DMS 273 (cell line): ENCODE data around the gene NCAM1.

Source experiments
- DNase-seq: peaks from one replicate; lab custom pipeline; 2025; ENCODE audit not compliant: unreplicated experiment; lab: John Stamatoyannopoulos, UW

NCAM1 gene

GRCh38 chr11:113197446-113197845 is 236.2 kb downstream of the NCAM1 start:
- no peak for DNase-seq

DNA sequence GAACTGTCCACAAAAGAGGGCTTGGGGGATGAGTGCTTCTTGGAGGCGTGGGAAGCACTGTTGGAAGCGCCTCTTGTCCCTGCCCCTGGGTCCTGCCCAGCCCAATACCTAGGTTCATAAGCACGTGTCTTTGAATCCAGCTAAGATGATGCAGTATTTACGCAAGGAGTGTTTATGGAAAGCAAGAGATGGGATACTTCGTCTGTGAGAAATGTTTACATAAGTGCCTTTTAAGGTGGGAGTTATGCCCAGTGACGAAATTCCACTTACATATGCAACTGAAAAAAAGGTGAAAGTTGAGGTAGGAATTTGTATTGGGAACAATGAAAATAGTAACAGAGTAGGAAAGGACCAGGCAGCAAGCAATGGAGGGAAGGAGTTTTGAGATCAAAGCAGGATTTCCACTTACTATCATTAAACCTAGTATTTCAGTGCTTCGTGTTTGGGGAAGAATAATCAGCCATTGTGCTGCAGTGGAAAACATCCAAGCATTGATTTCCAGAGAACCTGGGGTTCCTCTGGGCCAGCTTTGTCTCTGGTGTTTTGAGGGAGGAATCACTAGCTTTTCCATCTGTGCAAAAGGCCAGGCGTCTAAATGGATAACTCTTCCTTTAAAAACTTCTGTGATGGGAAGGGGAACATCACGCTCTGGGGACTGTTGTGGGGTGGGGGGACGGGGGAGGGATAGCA is 237.9 kb downstream of the NCAM1 start:
- no peak for DNase-seq

DNA sequence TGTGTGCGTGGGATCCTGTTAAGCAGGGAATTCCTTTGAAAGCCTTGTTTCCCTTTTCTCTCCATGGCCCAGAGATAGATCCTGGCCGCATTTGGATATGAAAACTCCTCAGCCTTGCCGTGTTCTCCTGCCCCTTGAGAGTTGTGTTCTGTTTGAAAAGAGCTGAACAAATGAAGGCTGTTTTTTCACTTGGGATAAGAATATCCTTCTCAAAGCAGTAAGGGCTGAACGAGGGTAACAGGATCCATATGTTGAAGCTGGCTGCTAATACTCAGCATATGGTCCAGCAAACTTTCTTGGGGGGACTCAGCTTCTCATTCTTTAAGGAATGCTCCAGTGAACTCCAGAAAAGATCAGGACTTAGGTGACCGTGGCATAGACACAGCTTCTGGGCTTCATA is 238.6 kb downstream of the NCAM1 start:
- DNase-seq = peak; percentile 2

GRCh38 chr11:113201054-113201818 is 240.0 kb downstream of the NCAM1 start:
- DNase-seq = peak; percentile 28

- no peak for DNase-seq
These were observed 241.2 kb downstream of the NCAM1 start for GRCh38 chr11:113202431-113202830.

DNA sequence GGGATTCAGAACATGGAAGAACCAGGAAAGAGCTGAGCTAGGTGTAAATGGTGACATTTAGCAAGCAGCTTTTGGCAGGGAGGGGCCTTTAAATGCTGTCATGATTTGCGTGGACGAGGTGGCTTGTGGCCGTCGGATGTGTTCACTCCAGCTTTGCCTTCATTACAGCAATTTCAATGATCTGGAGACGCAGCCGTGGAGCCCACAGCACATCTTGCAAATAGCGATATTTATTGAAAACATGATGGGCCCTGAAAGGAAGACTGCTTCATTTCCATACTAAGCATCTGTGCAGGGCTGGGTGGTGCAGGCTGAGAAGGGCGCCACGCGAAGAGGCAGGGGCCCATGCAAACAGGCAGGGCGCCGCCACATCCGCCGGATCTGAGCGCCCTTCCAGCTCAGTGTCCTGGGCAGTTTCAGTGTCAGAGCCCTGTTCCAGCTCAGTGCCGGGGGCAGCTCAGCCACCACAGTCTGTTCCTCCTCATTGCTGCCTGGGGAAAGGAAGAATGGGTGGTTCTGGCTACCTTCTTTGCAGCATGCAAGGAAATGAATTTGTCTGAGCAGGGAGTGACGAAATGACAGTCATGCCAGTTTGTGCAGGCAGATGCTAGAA is 242.0 kb downstream of the NCAM1 start:
- no peak for DNase-seq

GRCh38 chr11:113204280-113204679 is 243.1 kb downstream of the NCAM1 start:
- DNase-seq = no peak

- no peak for DNase-seq
These were observed 252.3 kb downstream of the NCAM1 start for GRCh38 chr11:113213549-113213948.

GRCh38 chr11:113222241-113222640 is 261.0 kb downstream of the NCAM1 start:
- DNase-seq = no peak

GRCh38 chr11:113234888-113235287 is 273.7 kb downstream of the NCAM1 start:
- no peak for DNase-seq

DNA sequence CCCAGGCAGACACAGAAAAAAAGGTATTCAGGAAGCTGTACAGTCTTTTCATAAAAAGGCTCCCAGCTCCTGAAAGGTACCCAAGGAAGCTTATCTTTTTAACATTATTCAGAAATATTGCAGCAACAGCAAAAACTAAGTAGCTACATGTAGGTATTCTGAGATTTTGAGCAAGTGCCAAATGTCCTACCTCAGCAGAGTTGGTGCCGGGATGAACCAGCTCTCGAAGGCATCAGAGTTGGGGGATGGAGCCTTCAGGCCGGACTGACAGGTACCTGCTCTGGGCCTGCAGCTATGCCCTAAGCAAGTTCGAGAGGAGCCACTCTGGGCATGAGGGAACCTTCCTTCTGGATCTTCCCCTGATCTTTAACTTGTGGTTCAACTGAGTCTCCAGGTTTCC is 276.0 kb downstream of the NCAM1 start:
- no peak for DNase-seq

DNA sequence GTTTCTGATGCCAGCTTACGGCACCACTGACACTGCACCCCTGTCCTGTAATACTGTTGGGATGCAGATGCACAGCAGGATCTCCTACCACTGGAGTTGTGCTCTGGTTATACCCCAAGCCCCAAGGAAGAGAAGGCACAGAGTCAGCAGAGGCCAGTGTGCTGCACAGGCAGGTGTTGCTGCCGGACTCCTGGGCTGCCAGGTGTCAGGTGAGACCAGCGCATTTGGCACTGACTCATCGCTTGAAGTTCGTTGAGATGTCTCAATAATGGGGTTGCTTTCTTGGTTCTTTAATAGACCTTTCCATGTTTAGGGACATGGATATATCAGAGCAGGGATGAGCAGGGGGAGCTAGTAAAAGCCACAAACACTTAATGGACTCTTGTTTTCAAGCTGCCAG is 277.5 kb downstream of the NCAM1 start:
- DNase-seq = no peak

DNA sequence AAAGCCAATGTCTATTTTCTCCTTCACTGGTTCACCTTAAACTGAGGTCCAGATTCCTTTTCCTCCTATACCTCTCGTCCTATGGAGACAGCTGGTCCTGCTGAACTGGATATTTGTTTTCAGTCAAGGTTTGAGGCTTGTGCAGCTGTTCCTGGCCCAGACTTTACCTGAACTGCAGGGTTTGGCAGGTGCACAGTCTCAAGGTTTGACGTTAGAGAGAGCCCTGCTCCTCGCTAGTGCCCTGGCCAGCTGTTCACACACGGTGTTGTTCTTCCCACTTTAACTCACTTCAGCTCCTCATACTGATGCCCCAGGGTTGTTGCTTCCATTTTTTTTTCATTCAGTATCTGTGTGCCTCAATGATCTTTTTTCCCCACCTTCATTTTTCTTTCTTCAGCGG is 279.2 kb downstream of the NCAM1 start:
- DNase-seq = no peak

DNA sequence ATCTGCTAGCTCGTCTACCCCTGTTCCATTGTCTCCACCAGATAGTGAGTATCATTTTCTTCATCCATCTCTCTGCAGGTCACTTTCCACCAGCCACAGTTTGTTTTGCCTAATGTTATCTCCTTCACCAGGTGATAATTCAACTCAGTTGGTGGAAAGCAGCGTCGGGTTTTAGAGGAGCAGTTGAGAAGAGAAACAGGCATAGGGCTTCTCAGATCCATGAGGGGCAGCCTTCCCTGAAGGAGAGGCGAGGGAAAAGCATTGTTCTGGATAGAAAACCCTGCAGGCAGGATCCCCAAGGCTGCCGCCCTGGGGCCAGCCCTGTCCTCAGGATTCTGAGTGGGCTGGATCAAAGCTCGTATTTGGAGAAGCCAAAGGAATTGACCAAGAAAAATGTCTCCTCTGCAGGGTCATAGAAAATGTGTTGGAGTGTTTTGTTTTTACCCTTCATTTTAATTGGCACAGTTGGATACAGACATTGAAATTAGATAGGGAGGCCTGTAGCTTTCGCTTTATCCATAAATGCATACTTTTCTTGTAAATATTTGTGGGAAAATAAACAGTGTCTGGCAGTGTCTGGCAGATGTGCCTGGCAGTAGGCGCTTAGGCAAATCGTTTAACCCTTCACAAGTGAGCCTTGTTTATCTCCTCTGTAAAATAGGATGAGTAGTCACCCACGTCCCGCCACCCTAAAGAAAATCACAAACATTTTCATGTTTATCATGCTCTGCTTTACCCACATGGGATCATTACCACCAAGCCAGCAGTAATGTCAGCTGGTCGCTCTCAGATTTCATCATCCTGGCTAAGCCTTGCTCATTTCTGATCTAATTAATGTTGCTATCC is 279.8 kb downstream of the NCAM1 start:
- DNase-seq = peak; percentile 41

GRCh38 chr11:113241636-113242054 is 280.4 kb downstream of the NCAM1 start:
- peak; percentile 58 for DNase-seq

- DNase-seq = no peak
These were observed 280.8 kb downstream of the NCAM1 start for GRCh38 chr11:113242060-113242459.

DNA sequence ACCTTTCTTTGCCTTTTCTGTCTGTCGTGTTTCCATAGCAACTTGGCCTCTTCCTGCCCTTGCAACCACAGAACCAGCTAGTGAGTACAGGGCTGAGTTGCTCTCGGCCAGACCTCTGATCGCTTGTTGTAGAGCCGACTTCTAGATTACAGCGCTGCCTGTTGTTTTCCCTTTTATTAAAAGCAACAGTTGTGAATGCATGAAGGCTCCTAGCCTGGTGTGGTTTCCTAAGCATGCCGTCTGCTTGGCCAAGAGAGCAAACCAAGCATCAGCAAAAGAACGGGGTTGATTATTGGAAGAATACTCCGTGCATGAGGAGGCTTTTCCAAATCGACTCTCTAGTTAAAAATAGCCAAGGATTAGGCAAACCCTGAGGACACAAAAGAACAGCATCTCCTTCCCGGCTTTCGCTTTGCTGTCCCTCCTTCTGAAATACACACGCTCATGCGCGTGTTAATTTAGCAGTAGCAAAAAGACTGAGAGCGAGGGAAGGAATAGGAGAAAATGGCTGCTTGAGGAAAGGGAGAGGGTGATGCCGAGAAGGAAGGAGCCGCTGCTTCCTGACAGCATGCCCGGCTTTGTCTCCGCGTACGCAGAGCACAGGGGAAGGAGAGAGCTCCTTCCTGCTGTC is 281.7 kb downstream of the NCAM1 start:
- no peak for DNase-seq

DNA sequence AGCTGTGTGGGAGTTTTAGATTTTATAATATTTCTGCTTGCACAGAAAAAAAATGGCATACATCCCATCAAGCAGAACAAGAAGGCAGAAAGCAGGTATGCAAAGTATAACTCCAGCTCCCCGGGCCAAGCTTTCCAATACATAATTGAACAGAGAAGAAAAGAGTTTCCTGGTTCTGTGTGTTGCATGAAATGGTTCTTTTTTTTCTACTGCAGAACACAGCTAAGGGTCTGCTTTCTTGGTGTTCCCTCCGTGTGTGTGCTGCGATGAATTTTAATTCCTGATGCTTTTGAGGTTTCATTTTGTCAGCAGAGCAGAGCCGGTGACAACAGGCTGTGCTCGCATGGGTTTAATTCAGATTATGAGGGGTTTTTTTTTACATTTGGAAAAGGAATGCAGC is 282.5 kb downstream of the NCAM1 start:
- DNase-seq = no peak

- DNase-seq = no peak
These were observed 284.0 kb downstream of the NCAM1 start for GRCh38 chr11:113245216-113245615.

DNA sequence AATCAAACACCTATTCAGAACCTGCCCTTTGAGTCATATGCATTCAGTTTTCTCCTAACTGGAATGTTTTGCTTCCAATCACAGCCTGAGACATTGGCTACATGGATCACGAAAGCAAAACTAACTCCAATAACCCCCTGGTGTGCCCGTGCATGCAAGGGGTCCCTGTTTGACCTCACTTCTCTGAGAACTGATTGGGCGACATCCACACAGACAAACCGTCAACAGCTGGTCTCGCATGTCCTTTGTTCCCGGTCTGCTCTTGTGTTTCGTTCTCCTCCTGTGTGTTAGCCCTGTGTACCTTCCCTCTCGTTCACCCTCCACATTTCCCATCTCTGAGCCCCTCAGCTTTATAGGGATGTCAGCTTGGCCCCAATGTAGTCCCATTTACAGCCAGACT is 286.0 kb downstream of the NCAM1 start:
- DNase-seq = no peak

- no peak for DNase-seq
These were observed 286.7 kb downstream of the NCAM1 start for GRCh38 chr11:113247966-113248365.
